Coronary artery (tissue), 2 donors: ENCODE results near the gene CPA2.

Experiments used
- DNase-seq: peaks from one replicate; pipeline ENCODE4 v3.0.0-alpha.2; 2017; ENCODE audit warnings: low spot score
- H3K27ac ChIP-seq, 2 donors: fragments of 200-600 bp; sonication (generic); one replicate each; pipeline ENCODE4 v1.5.1; 2016 to 2019
- H3K4me3 ChIP-seq: fragments of 200-600 bp; sonication (generic); 2 replicates; pipeline ENCODE4 v1.5.1; 2016; ENCODE audit warnings: mild to moderate bottlenecking, moderate library complexity
- TF ChIP-seq, protein P1 (sequence below): fragments of 200-600 bp; sonication (generic); IDR thresholded peaks from one replicate; pipeline ENCODE4 v1.5.1; 2019; ENCODE audit warnings: antibody characterized with exemption

The CPA2 gene

DNA sequence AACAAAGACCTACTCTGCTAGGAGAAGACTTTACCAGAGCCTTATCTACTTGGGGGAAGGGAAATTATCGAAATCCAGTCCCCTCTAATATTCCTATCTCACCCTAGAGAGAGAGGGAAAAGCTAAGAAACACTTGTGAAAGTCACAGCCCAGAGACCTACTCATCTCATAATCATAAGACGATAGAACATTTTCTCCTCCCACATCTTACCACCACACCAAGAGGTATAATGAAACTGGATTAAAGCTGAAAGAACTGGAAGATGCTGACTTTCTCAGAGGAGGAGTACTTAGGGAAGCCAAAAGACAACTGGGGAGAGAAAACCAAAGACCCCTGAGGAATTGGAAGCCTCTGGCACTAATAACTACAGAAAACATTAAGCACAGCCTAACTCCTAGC, 67.2 kb downstream of the CPA2 start:
- Histone ChIP-seq H3K4me3 (no peak overlapping the region), H3K27ac (no peak overlapping the region)
- DNase-seq: no peak
- TF ChIP-seq, protein P1, sequence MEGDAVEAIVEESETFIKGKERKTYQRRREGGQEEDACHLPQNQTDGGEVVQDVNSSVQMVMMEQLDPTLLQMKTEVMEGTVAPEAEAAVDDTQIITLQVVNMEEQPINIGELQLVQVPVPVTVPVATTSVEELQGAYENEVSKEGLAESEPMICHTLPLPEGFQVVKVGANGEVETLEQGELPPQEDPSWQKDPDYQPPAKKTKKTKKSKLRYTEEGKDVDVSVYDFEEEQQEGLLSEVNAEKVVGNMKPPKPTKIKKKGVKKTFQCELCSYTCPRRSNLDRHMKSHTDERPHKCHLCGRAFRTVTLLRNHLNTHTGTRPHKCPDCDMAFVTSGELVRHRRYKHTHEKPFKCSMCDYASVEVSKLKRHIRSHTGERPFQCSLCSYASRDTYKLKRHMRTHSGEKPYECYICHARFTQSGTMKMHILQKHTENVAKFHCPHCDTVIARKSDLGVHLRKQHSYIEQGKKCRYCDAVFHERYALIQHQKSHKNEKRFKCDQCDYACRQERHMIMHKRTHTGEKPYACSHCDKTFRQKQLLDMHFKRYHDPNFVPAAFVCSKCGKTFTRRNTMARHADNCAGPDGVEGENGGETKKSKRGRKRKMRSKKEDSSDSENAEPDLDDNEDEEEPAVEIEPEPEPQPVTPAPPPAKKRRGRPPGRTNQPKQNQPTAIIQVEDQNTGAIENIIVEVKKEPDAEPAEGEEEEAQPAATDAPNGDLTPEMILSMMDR: no peak

DNA sequence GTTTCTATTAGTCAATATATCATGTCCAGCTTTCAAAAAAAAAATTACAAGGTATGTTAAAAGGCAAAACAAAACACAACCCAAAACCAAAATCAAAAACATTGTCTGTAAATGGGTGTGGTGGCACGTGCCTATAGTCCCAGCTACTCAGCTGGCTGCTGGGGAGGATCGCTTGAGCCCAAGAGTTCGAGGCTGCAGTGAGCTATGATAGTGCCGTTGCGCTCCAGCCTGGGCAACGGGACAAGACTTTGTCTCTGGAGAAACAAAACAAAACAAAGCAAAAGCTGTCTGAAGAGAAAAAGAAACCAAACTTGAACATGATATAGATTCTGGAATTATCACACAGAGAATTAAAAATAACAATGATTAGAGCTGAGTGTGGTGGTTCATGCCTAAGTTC, 67.6 kb downstream of the CPA2 start:
- DNase-seq: no peak
- TF ChIP-seq, protein P1: no peak
- Histone ChIP-seq H3K27ac (no peak overlapping the region), H3K4me3 (no peak overlapping the region)

DNA sequence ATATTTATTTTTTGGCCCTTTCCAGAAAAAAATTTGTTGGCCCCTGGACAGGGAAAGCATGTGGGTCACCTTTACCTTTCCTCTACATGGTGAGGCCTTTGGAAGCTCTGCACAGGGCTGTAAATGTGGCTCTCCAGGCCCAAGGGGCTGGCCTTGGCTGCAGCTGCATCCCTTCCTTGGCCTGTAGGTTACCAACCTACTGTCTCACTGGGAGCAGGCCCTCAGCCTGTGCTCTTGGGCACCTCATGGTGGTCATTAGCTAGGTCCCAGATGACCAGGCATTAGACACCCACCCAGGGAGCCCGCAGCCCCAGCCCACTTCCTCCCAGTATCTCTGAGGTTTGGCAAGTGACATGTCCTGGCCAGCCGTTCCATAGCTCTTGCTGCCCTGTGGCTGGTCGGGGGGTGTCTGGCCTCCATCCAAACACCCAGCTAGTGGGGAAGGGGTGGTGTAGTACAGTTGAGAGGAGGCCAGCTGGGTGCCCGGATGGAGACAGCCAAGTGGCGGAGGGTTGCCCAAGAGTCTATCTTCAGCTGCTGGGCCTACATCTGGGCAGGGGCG, 70.8 kb downstream of the CPA2 start:
- TF ChIP-seq, protein P1: no peak
- DNase-seq: no peak
- H3K4me3 ChIP-seq: no peak overlapping the region
- no peak overlapping the region for H3K27ac ChIP-seq

DNA sequence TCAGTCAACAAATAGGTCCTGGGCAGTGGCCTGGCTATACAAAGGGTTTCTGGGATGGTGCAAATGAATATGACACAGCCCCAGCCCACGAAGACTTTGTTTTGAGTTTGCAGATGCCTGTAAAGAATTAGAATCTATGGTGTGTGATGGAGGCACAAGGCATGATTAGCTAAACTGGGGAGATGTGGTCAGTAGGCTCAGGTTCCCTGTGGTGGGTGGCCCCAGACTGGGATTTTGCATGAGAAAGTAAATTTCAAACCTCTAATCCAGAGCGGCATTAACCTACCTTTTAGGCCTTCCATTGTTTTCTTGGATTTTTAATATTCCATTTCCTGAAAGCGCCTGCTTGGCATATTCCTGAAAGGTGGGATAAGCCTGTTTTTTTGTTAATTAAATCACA, 71.6 kb downstream of the CPA2 start:
- DNase-seq: no peak
- no peak overlapping the region for H3K4me3 ChIP-seq
- no peak overlapping the region for H3K27ac ChIP-seq
- TF ChIP-seq, protein P1: no peak
